ENCODE measurements around the gene P3H2.
A peak's percentile ranks its signal among the peaks of the same experiment; 100 is the strongest.
"Not testable (repeated sequence)": the region's sequence is repeated elsewhere in the genome, so short reads cannot be mapped to it uniquely, and the experiment has no call there.

The P3H2 gene

DNA sequence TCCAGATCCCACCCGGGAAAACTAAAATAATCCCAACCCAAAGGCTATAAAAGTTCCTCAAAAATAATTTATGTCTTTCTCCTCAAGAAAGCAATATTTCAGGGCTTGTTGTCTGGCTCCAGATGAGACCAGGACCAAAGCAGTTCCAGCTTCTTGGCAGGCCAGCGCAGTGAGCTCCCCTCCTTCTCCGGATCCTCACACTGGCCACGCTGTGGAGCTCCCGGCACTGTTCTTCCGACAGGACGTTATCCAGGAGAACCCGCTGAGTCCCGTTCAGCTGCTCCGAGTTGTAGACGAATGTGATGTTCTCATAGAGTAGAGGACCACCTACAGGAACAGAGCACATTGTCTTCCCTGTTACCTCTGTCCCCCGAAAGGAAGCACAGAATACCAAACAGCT lies 146.3 kb downstream of the P3H2 start:
- no peak for DNase-seq

DNA sequence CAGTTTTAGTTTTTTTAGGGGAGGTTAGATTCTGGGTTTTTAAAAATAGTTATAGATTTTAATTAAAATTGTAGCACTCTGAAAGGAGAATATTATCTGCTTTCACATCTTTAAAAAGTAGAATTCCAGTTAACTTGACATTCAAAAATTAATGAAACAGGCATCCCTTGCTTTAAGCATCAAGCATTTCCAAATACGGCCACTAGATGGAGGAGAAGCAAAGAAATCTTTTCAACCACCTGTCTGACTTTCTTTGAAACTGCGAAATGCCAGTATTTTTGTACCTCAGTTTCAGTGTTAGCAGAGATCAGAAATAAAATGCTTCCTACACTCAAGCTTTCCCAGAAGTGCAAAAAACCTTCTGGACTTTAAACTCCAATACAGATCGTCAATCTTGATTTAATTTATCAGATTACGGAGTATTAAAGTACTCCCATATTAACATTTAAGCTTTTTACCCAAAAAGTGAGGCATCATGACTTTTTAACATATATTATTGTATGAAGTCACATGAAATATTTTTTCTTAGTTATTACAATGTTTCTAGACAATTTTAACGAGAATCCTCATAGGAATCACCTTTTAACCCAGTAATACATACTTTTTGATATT lies 153.3 kb downstream of the P3H2 start:
- DNase-seq = peak; percentile 77

DNA sequence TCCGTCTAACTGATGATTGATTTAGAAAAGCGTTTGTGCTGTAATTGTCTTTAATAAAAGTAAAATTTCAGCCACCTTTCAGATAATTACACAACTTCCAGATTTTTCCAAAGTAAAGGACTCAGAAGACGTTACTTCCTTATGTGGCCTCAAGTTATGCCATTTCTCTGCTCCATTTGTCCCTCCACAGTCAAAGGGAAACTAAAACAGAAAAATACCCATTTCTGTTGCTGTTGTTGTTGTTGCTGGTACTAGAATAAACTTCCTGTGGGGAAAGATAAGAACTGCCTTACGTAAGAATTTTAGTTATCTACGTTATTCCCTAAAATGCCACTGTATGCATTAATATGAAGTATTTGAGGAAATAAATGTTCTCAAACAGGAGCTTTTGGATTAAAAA lies 153.9 kb downstream of the P3H2 start:
- DNase-seq = no peak

DNA sequence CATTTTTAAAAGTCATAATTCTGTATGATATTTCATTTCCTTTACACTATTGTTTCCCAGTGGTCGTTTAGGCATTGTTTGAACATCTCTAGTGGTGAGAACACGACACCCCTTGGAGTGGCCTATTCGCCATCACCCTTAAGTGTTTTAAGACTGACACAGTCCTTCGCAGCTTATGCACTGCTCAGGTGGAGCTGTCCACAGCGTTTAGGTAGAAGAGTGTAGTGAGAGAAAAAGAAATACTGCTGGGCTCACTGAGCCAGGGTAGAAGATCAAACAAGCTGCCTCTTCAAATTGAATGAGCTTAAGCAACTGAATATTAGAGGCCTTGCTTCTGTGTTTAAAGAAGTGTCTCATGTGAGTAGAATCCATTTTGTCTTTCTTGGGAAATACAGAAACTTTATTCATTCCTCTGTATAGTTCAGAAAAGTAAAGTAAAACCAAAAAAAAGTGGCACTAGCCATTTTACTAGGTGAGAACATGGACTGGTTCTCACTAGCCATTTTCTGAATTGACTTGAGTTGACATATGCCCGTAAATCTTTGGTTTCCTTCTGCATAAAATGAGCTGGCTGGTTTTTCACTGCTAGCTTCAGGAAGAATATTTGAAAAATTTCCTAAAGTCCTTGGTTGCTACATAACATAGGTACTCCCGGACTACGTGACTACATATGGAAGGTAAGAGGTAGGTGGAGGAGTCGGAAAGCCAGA lies 155.9 kb downstream of the P3H2 start:
- DNase-seq = no peak

DNA sequence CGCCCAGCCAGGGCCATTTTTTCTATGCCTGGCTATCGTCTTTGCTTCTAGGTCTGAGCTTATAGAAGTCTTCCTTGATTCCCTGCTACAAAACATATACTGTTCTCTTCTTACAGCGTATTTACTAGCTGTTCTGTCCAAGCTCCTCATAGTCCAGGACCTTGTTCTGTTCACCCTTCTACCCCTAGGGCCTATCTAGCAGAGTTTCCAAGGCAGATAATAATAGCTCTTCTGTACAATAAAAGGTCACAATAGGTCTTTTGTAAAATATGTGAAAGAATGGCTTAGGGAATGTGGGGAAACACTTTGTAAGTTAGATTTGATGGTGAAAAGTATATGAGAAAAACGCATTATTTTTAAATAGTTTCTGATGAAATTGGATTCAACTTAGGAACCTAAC lies 158.2 kb downstream of the P3H2 start:
- DNase-seq = no peak

DNA sequence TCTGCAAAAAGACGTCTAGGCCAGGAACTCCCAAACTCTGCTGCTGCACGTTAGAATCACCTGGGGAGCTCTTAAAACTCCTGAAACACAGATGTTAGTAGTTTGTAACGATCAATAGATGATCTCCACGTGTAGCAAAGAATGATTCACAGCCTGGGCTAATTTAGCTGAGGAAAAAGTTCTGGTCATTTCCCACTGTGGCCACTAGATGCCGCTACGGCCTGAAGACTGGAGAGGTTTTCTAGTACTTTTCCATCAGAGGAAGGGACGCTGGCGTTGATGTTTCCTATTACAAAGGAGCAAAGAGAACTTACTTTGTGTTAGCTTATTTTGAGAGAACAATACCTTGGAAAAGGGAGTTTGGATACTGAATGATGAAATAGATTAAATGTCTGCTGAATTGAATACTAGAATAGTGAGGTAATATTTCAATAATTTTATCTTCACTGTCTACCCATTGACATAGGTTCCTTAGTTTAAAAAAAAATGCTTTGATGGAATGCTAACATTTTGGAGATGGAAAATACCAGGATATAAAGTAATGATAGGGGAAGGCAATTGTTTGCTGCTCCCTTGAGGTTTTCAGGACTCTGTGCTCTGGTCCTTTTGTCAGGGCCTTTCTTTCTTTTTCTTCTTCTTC lies 159.1 kb downstream of the P3H2 start:
- peak; percentile 82 for DNase-seq

GRCh38 chr3:189961086-189961485 lies 159.6 kb downstream of the P3H2 start:
- not testable (repeated sequence) for DNase-seq

DNA sequence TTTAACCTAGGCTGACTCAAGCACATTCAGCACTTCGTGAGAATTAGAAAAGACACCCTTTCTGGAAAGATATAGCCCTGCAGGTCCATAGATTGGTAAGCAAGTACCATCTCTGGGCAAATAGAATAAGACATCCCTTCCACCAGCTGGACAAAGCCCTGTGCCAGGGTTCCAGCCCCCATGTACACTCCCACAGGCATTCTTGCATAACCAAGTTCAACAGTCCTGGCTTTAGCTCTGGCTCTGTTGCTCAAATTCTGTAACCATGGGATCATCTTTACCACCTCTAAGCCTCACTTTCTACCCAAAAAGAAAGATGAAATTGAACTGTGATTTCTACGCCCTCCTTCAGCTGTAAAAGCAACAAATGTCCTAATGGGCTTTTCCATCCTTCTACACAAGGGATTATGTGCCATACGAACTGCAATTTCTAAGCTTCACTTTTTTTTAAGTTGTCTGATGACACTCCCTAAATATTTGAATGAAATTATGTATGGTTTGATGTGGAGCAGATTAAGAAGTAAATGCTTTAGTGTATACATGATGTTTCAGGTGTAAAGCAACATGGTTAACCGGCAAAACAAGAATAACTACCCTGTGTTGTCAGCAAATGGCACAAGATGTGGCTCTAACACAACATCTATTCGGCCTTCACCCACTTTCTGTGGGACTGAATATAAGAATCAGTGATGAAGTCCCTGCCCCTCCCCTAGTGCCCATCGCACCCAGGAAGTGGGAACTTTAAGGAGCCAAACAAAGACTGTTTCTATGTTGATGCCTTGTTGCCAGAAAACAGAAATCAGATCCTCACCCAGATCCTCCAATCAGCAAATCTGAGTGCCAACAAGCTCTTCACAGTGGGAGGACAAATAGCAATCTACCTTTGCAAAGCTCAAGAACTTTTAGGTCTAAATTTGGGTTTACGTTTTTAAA lies 165.7 kb downstream of the P3H2 start:
- DNase-seq = no peak

- DNase-seq = no peak
Measured at GRCh38 chr3:189953551-189953950, 167.1 kb downstream of the P3H2 start.

- DNase-seq = no peak
Measured at GRCh38 chr3:189952272-189952671, 168.4 kb downstream of the P3H2 start.

DNA sequence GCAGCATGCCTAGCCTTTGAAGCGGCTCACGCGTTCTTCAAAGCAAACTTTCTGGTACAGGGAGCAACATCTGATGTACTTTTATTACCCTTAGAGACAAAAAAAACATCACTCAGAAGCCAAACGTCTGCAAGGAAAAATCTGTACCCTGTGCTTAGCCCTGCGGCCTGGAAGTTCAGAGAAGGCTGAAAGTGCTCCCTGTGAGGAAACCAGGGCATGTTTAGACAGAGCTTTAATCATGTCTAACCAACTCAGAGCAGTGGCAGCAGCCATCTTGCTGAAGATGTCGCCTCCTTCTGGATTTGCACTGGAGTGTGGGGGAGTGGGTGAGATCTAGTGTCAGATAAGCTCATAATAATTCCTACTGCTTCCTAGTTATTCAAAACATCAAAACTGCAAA lies 170.4 kb downstream of the P3H2 start:
- DNase-seq = no peak

- DNase-seq = no peak
Measured at GRCh38 chr3:189949580-189949979, 171.1 kb downstream of the P3H2 start.

GRCh38 chr3:189948724-189949045 lies 172.0 kb downstream of the P3H2 start:
- no peak for DNase-seq

DNA sequence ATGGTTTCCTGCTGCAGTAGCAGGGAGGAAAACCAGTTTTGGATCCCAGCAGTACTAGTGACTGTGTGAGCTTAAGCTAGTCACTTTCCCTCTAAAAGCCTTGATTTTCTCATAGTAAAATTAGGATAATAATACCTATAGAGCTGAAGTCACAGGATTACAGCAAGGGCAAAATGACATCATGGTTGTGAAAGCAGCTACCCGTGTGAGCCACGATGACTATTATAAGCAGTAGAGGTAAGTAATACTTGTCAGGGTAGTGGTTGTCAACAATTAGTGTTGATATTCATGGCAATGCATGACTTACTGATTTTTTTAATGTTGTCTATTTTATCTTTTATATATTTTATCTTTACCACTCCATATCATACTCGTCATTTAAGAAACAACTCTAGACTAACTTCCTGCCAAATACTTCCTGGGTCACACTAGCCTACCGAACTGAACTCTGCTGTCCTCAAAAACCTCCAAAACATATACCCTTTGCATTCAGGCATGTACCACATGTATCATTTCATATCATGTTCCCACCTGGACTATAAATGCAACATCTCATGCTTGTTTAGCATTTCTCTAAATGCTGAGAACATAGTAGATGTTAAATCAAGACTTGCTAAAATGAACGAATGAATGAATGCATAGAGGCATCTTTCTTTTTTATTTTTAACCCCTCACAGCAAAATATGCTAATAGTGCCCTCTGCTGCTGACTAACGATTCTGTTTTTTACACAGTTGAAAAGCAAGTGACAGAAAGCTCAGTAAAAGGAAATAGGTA lies 172.6 kb downstream of the P3H2 start:
- peak; percentile 11 for DNase-seq

DNA sequence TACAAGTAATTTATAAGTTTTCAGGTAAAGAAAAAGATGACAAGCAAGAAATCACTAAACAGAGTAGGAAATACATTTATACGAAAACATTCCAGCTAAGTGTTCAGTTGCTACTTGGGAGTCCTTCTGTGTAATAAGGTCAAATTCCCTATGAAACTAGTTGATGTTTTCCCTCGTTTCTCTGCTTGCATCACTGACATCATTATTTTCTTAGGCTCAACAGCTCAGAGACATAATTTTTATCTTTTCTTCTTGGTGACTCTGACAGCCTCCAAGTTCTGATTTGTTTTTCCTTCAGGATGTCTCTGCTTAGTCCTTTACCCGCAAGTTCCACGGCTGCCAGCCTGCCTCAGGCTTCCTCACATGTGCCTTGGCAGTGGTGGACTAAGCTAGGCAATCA lies 173.6 kb downstream of the P3H2 start:
- DNase-seq = no peak

- DNase-seq = no peak
Measured at GRCh38 chr3:189945935-189946709, 174.6 kb downstream of the P3H2 start.

DNA sequence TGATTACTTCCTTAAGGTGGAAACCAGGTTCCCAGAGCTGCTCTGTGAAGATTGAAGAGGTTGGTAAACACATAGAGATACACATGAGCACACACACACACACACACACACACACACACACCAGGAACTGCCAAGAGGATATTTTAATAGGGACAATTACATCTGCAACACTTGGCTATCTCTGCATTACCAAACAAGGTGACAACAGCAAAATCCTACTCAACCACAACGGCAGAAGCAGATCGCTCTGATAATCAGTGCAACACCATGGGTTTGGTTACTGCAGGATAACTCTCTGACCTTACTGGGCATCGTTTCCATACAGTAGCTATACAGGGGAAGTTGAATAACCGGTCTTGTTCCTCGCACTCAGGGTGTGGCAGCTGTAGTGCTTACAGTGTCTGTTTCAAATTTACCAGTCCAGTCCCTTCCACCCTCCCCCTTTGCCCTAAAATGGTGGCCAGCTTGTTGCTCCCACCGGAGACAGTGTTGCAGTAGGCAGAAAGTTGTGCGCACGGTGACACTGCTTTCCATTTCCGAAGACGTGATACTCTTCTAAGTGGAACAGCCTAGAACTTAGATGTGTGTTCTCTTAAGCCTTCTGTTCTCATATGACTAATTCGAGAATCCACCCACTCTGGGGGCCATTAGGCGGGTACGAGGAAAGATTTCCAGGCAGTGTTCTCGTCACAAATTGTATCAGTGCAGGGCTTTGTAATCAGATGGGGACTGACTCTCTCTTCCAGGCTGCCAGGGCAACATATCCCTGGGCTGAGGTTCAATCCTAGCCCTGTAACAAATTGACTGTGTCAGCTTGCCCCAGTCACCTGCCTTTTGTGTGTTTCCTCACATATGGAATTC lies 176.2 kb downstream of the P3H2 start:
- no peak for DNase-seq

GRCh38 chr3:189942948-189943347 lies 177.7 kb downstream of the P3H2 start:
- DNase-seq = no peak

DNA sequence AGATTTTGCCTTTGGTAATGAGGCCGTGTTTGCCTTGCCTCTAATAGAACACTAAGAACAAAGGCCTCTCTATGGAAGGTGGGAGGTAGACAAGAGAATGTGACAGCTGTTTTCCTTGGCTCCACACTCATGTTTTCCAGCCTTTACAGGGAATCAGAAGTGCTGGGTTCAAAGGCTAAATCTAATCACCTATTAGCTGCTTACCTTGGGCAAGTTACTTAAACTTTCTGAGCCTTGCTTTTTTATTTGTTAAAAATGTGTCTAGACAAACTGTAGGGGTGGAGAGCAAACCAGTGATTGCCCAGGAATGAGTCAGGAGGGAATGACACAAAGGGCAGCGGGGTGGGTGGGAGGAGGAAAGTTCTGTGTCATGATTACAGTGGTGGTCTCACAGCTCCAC lies 179.0 kb downstream of the P3H2 start:
- DNase-seq = no peak

DNA sequence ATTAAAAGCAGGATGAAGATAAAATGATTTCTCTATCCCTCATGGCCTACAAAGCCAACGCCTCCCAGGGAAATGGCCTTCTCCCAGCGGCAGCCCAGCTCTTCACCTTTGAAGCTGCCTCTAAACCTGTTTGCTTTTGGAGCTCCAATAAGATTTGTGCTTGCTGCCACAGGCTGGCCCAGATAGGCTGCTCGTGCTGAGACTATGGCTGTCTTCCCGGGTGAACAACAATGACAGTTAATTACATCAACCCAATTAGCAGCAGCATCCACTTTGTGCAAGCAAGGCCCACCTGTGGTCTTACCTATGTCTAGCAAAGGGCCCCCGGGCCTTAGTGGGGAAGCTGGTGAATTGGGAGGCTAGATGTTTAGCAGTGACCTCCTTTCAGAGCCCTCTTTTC lies 179.6 kb downstream of the P3H2 start:
- DNase-seq = no peak

All from NCI-H774 (cell line).